Karpas-422 (cell line): ENCODE results near the gene PRKG1. TPM values are rescaled to one million over a fixed set of nuclear protein-coding genes. Genes with fewer than 3 reads are reported as not detected.
"Not testable (repeated sequence)": the region's sequence is repeated elsewhere in the genome, so short reads cannot be mapped to it uniquely, and the experiment has no call there.

ENCODE experiments used
- DNase-seq: peaks from one replicate; pipeline ENCODE4 v3.0.0-alpha.2; 2015
- H2AFZ ChIP-seq: fragments of 200-600 bp; sonication (generic); 2 replicates; pipeline ENCODE4 v1.6.1; 2014; ENCODE audit warnings: antibody characterized with exemption, low read length, mixed read lengths
- H3K27ac ChIP-seq: fragments of 200-600 bp; sonication (generic); 2 replicates; pipeline ENCODE4 v1.5.1; 2014; ENCODE audit warnings: mild to moderate bottlenecking, low read length, moderate library complexity
- H3K27me3 ChIP-seq: fragments of 200-600 bp; sonication (generic); 2 replicates; pipeline ENCODE4 v1.6.1; 2014; ENCODE audit warnings: low read length, mixed read lengths
- H3K36me3 ChIP-seq: fragments of 200-600 bp; sonication (generic); 2 replicates; pipeline ENCODE4 v1.6.1; 2014; ENCODE audit warnings: low read length, mixed read lengths; ENCODE audit not compliant: insufficient read depth
- H3K4me1 ChIP-seq: fragments of 200-600 bp; sonication (generic); 2 replicates; pipeline ENCODE4 v1.6.1; 2014; ENCODE audit warnings: mild to moderate bottlenecking, low read length, mixed read lengths
- H3K4me2 ChIP-seq: fragments of 200-600 bp; sonication (generic); 2 replicates; pipeline ENCODE4 v1.6.1; 2014; ENCODE audit warnings: low read length, low read depth, mild to moderate bottlenecking; ENCODE audit not compliant: poor library complexity, severe bottlenecking
- H3K4me3 ChIP-seq: fragments of 200-600 bp; sonication (generic); 2 replicates; pipeline ENCODE4 v1.5.1; 2014; ENCODE audit warnings: mild to moderate bottlenecking, antibody characterized with exemption, low read length, mixed read lengths
- H3K79me2 ChIP-seq: fragments of 200-600 bp; sonication (generic); 2 replicates; pipeline ENCODE4 v1.6.1; 2014; ENCODE audit warnings: mild to moderate bottlenecking, low read length, mixed read lengths
- H3K9ac ChIP-seq: fragments of 200-600 bp; sonication (generic); 2 replicates; pipeline ENCODE4 v1.6.0; 2014; ENCODE audit warnings: low read length
- H3K9me2 ChIP-seq: fragments of 200-600 bp; sonication (generic), shearing (Covaris generic); replicated peaks from 2 replicates; pipeline ENCODE4 v1.6.0; 2014; ENCODE audit warnings: mild to moderate bottlenecking, low read length, moderate library complexity; ENCODE audit not compliant: insufficient read depth
- H3K9me3 ChIP-seq: fragments of 300-700, 200-600 bp; sonication (generic); 2 replicates; pipeline ENCODE4 v1.6.1; 2014; ENCODE audit warnings: low read length, mixed read lengths
- H4K20me1 ChIP-seq: fragments of 200-600 bp; sonication (generic); 2 replicates; pipeline ENCODE4 v1.6.1; 2014; ENCODE audit warnings: mild to moderate bottlenecking, antibody characterized with exemption, low read length, low read depth; ENCODE audit not compliant: insufficient read depth
- total RNA-seq: library from RNA; depleted of rRNA; stranded (reverse); fragments of >200 nt; shearing (Covaris generic); gene quantifications from 2 replicates; pipeline ENCODE4 v1.2.3, GENCODE V29; 2014; ENCODE audit warnings: low replicate concordance

The PRKG1 gene
- total RNA-seq, 1 experiment from 2014 or later, result not detected

DNA sequence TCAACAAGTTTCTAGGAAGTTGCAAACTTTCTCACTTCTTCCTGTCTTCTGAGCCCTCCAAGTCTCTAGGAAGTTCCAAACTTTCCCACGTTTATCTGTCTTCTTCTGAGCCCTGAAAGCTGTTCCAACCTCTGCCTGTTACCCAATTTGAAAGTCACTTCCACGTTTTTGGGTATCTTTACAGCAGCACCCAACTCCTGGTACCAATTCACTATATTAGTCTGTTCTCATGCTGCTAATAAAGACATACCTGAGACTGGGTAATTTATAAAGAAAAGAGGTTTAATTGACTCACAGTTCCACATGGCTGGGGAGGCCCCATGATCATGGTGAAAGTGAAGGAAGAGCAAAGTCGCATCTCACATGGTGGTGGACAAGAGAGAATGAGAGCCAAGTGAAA is 381.5 kb downstream of the PRKG1 start:
- not testable (repeated sequence) for H3K4me3 ChIP-seq, H3K9me2 ChIP-seq, H3K4me2 ChIP-seq, H3K9me3 ChIP-seq, H3K79me2 ChIP-seq, H3K27me3 ChIP-seq, H3K27ac ChIP-seq, H2AFZ ChIP-seq, DNase-seq, H3K4me1 ChIP-seq, H4K20me1 ChIP-seq, H3K9ac ChIP-seq, H3K36me3 ChIP-seq

GRCh38 chr10:51459476-51459875 is 385.2 kb downstream of the PRKG1 start:
- Histone ChIP-seq H3K4me3 (no peak overlapping the region), H3K27ac (no peak overlapping the region), H3K4me1 (no peaks in the 10 kb centered on the region), H3K27me3 (no peaks in the 10 kb centered on the region), H3K9ac (no peak overlapping the region), H3K4me2 (no peak overlapping the region), H4K20me1 (no peaks in the 10 kb centered on the region), H3K9me2 (peaks cover 4% of the 10 kb centered on the region; the same call in 1 of the 2 replicates), H2AFZ (no peak overlapping the region), H3K79me2 (no peaks in the 10 kb centered on the region), H3K36me3 (no peaks in the 10 kb centered on the region), H3K9me3 (no peaks in the 10 kb centered on the region)
- DNase-seq, result no peak

GRCh38 chr10:51462076-51462779 is 387.9 kb downstream of the PRKG1 start:
- Histone ChIP-seq H3K79me2 (no peaks in the 10 kb centered on the region), H3K36me3 (no peaks in the 10 kb centered on the region), H3K27me3 (no peaks in the 10 kb centered on the region), H3K9ac (no peak overlapping the region), H3K9me2 (peaks cover 4% of the 10 kb centered on the region; the same call in 1 of the 2 replicates), H4K20me1 (no peaks in the 10 kb centered on the region), H3K9me3 (no peaks in the 10 kb centered on the region), H3K4me1 (no peaks in the 10 kb centered on the region), H3K27ac (no peak overlapping the region), H2AFZ (no peak overlapping the region), H3K4me3 (no peak overlapping the region), H3K4me2 (no peak overlapping the region)
- no peak for DNase-seq

DNA sequence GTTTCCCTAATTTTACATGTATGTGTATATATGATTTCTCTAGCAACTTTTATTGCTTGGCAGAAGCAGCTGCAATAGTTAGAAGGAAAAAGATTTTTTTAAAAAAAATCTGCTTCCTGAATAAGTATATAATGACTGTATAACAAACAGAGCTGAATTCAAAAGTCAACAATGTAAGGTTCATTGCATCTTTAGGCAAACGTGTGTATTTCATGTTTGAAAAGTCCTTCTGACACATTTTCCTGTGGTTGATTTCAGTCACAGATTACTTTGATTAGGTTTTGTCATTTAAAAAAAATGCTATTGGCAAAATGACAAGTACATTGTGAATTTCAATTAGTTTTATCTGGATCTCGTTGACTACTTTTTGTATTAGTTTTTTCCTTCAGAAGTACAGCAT is 394.1 kb downstream of the PRKG1 start:
- no peaks in the 10 kb centered on the region for H4K20me1 ChIP-seq

DNA sequence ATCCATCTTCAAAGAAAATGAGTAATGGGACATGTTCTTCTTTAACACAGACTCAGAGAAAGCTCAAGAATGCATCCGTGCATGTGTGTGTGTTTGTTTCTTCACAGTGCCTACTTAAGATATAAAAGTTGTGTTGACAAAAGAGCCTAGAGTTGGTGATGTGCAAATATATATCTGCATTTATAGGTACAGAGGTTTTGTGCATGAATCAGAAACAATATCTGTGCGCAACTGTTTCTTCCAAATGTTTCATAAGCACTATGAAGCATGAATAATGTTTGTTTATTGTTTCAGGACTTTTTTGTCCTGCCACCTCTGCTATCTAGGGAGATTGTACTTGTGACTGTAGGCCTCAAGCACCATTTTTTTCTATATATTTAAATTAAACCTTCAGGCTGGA is 395.4 kb downstream of the PRKG1 start:
- H3K4me3 ChIP-seq, result no peak overlapping the region

More for the DNA sequence above, 394.1 kb downstream of the PRKG1 start:
- Histone ChIP-seq H3K4me3 (no peak overlapping the region), H3K27me3 (no peaks in the 10 kb centered on the region), H3K79me2 (no peaks in the 10 kb centered on the region), H3K4me2 (no peak overlapping the region), H2AFZ (no peak overlapping the region), H3K9ac (no peak overlapping the region), H3K27ac (no peak overlapping the region), H3K36me3 (no peaks in the 10 kb centered on the region), H3K9me2 (no peaks in the 10 kb centered on the region), H3K9me3 (peaks cover 3% of the 10 kb centered on the region; the same call in 1 of the 2 replicates), H3K4me1 (no peaks in the 10 kb centered on the region)
- no peak for DNase-seq

GRCh38 chr10:51471271-51471670 is 397.0 kb downstream of the PRKG1 start:
- no peaks in the 10 kb centered on the region for H3K27me3 ChIP-seq
- no peak for DNase-seq
- peaks cover 3% of the 10 kb centered on the region; the same call in 1 of the 2 replicates for H3K9me3 ChIP-seq
- no peaks in the 10 kb centered on the region for H3K9me2 ChIP-seq
- H3K4me1 ChIP-seq, result no peaks in the 10 kb centered on the region
- no peak overlapping the region for H2AFZ ChIP-seq
- H3K27ac ChIP-seq, result no peak overlapping the region
- H3K4me3 ChIP-seq, result no peak overlapping the region
- H4K20me1 ChIP-seq, result no peaks in the 10 kb centered on the region
- H3K4me2 ChIP-seq, result no peak overlapping the region
- no peaks in the 10 kb centered on the region for H3K79me2 ChIP-seq
- H3K9ac ChIP-seq, result no peak overlapping the region
- H3K36me3 ChIP-seq, result no peaks in the 10 kb centered on the region

More for the DNA sequence above, 395.4 kb downstream of the PRKG1 start:
- no peak overlapping the region for H3K4me2 ChIP-seq
- no peaks in the 10 kb centered on the region for H3K36me3 ChIP-seq
- no peaks in the 10 kb centered on the region for H3K79me2 ChIP-seq
- H3K9me3 ChIP-seq, result peaks cover 3% of the 10 kb centered on the region; the same call in 1 of the 2 replicates
- H3K4me1 ChIP-seq, result no peaks in the 10 kb centered on the region
- H3K9ac ChIP-seq, result no peak overlapping the region
- H4K20me1 ChIP-seq, result no peaks in the 10 kb centered on the region
- no peak for DNase-seq
- no peaks in the 10 kb centered on the region for H3K9me2 ChIP-seq
- H2AFZ ChIP-seq, result no peak overlapping the region
- no peaks in the 10 kb centered on the region for H3K27me3 ChIP-seq
- H3K27ac ChIP-seq, result no peak overlapping the region

- H4K20me1 ChIP-seq, result no peaks in the 10 kb centered on the region
- H3K36me3 ChIP-seq, result no peaks in the 10 kb centered on the region
- H2AFZ ChIP-seq, result no peak overlapping the region
- H3K27ac ChIP-seq, result no peak overlapping the region
- no peaks in the 10 kb centered on the region for H3K27me3 ChIP-seq
- no peak for DNase-seq
- H3K4me2 ChIP-seq, result no peak overlapping the region
- H3K4me3 ChIP-seq, result no peak overlapping the region
- H3K79me2 ChIP-seq, result no peaks in the 10 kb centered on the region
- peaks cover 3% of the 10 kb centered on the region; the same call in 1 of the 2 replicates for H3K9me3 ChIP-seq
- no peaks in the 10 kb centered on the region for H3K9me2 ChIP-seq
- H3K4me1 ChIP-seq, result no peaks in the 10 kb centered on the region
- no peak overlapping the region for H3K9ac ChIP-seq
Measured at GRCh38 chr10:51472154-51472553, 397.9 kb downstream of the PRKG1 start.

DNA sequence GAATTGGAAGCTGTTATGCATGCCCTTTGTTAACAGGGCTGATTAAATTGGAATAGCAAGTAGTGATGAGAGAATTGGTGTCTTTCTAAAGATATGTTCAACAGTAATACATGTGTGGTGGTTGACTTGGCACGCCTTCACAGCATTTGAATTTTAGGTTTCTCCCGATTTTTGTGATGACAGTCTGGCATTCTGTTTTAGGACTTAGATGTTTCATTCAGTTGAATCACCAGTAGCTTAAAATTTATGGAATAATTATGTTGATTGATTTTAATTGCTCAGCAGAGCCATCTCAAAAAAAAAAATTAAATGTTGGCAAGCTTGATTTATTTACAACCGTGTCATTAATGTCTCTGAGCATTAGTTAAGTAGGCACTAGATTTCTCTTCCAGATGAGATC is 405.4 kb downstream of the PRKG1 start:
- no peaks in the 10 kb centered on the region for H4K20me1 ChIP-seq
- no peak overlapping the region for H3K27ac ChIP-seq
- DNase-seq, result no peak
- no peaks in the 10 kb centered on the region; the same call in 1 of the 2 replicates for H3K9me3 ChIP-seq
- no peaks in the 10 kb centered on the region for H3K4me1 ChIP-seq
- H3K27me3 ChIP-seq, result no peaks in the 10 kb centered on the region
- H3K9ac ChIP-seq, result no peak overlapping the region
- no peak overlapping the region for H2AFZ ChIP-seq
- no peaks in the 10 kb centered on the region for H3K79me2 ChIP-seq
- no peaks in the 10 kb centered on the region for H3K36me3 ChIP-seq
- H3K4me3 ChIP-seq, result no peak overlapping the region
- H3K9me2 ChIP-seq, result no peaks in the 10 kb centered on the region
- H3K4me2 ChIP-seq, result no peak overlapping the region
